Naive B cell (primary cell): Measurements from ENCODE around the gene TP53I11. TPM values are rescaled to one million over a fixed set of nuclear protein-coding genes. Genes with fewer than 3 reads are reported as not detected.

ENCODE experiments used
- ATAC-seq, 2 donors: fragments of 150-1000 bp; cut with Tn5 transposase; 2 replicates each; pipeline ENCODE4 v1.10.0; 2021; ENCODE audit warnings: low read depth in 2 of 2, mild to moderate bottlenecking in 2 of 2, moderate library complexity in 2 of 2
- DNase-seq: peaks from one replicate; pipeline ENCODE4 v3.0.0; 2022
- H3K27ac Mint-ChIP-seq, 6 donors: one replicate each; pipeline ENCODE4 v1.8.0; 2020 to 2022; ENCODE audit warnings: mild to moderate bottlenecking in 6 of 6, mixed read lengths in 6 of 6, moderate library complexity in 5 of 6, inconsistent platforms in 2 of 6
- H3K27me3 Mint-ChIP-seq, 3 donors: one replicate each; pipeline ENCODE4 v1.8.0; 2021 to 2022; ENCODE audit warnings: mixed read lengths in 3 of 3, mild to moderate bottlenecking in 1 of 3
- H3K36me3 Mint-ChIP-seq, 2 donors: one replicate each; pipeline ENCODE4 v1.8.0; 2020 to 2022; ENCODE audit warnings: mixed read lengths in 2 of 2, inconsistent platforms in 1 of 2, mild to moderate bottlenecking in 1 of 2
- H3K4me1 Mint-ChIP-seq, 3 donors: one replicate each; pipeline ENCODE4 v1.8.0; 2020 to 2022; ENCODE audit warnings: mixed read lengths in 3 of 3, inconsistent platforms in 1 of 3, mild to moderate bottlenecking in 1 of 3, moderate library complexity in 1 of 3
- H3K4me3 Mint-ChIP-seq, 8 donors: one replicate each; pipeline ENCODE4 v1.8.0; 2020 to 2022; ENCODE audit warnings: mild to moderate bottlenecking in 8 of 8, mixed read lengths in 8 of 8, moderate library complexity in 8 of 8, inconsistent platforms in 2 of 8
- H3K9me3 Mint-ChIP-seq, 7 donors: one replicate each; pipeline ENCODE4 v1.8.0; 2020 to 2022; ENCODE audit warnings: mixed read lengths in 7 of 7, mild to moderate bottlenecking in 5 of 7, inconsistent platforms in 2 of 7, moderate library complexity in 1 of 7
- polyA plus RNA-seq, 6 donors: library from polyadenylated mRNA; unstranded; fragments of 300-500 nt; fragmentation: Illumina TruSeq; gene quantifications; one replicate each; pipeline ENCODE4 v1.2.3, GENCODE V29; 2021; ENCODE audit warnings: low read depth in 6 of 6

The TP53I11 gene
- polyA plus RNA-seq, 6 donors from 2014 or later: 29.7 to 68.5 (median 39.4) TPM

GRCh38 chr11:44987506-44987905, 36.8 kb upstream of the TP53I11 start:
- peaks cover 0 to 19% (median 4%) of the 10 kb centered on the region in 3 donors for H3K27me3 Mint-ChIP-seq
- no peak for DNase-seq
- H3K27ac Mint-ChIP-seq: no peak overlapping the region
- no peaks in the 10 kb centered on the region for H3K9me3 Mint-ChIP-seq
- no peak for ATAC-seq
- peaks cover 0 to 12% (median 3%) of the 10 kb centered on the region in 3 donors for H3K4me1 Mint-ChIP-seq
- no peaks in the 10 kb centered on the region for H3K36me3 Mint-ChIP-seq
- H3K4me3 Mint-ChIP-seq: no peak overlapping the region

GRCh38 chr11:44986315-44986714, 35.6 kb upstream of the TP53I11 start:
- Mint-ChIP-seq H3K4me1 (peaks cover 3 to 12% (median 5%) of the 10 kb centered on the region in 3 donors), H3K27ac (no peak overlapping the region), H3K27me3 (peaks cover 0 to 19% (median 4%) of the 10 kb centered on the region in 3 donors), H3K9me3 (no peaks in the 10 kb centered on the region), H3K36me3 (no peaks in the 10 kb centered on the region), H3K4me3 (no peak overlapping the region)
- DNase-seq (no peak), ATAC-seq (no peak)

- Mint-ChIP-seq H3K27me3 (peaks cover 0 to 15% (median 4%) of the 10 kb centered on the region in 3 donors), H3K4me1 (peaks cover 3 to 12% (median 5%) of the 10 kb centered on the region in 3 donors), H3K9me3 (no peaks in the 10 kb centered on the region), H3K27ac (peak overlapping the region in 1 of 6 donors; percentile 36), H3K36me3 (no peaks in the 10 kb centered on the region), H3K4me3 (no peak overlapping the region)
- ATAC-seq (no peak), DNase-seq (no peak)
These were observed 35.0 kb upstream of the TP53I11 start for GRCh38 chr11:44985721-44986120.

GRCh38 chr11:44983786-44984185, 33.1 kb upstream of the TP53I11 start:
- Mint-ChIP-seq H3K4me1 (peaks cover 3 to 18% (median 5%) of the 10 kb centered on the region in 3 donors), H3K4me3 (no peak overlapping the region), H3K36me3 (no peaks in the 10 kb centered on the region), H3K9me3 (no peaks in the 10 kb centered on the region), H3K27me3 (peaks cover 0 to 18% (median 4%) of the 10 kb centered on the region in 3 donors), H3K27ac (peak overlapping the region in 1 of 6 donors; percentile 88)
- DNase-seq: no peak
- no peak for ATAC-seq

- no peak overlapping the region for H3K27ac Mint-ChIP-seq
- no peaks in the 10 kb centered on the region for H3K36me3 Mint-ChIP-seq
- DNase-seq (no peak), ATAC-seq (no peak)
- no peak overlapping the region for H3K4me3 Mint-ChIP-seq
- H3K9me3 Mint-ChIP-seq: no peaks in the 10 kb centered on the region
- H3K4me1 Mint-ChIP-seq: peaks cover 4 to 20% (median 5%) of the 10 kb centered on the region in 3 donors
- peaks cover 0 to 9% (median 0%) of the 10 kb centered on the region in 3 donors for H3K27me3 Mint-ChIP-seq
These were observed 31.9 kb upstream of the TP53I11 start for GRCh38 chr11:44982496-44983062.

GRCh38 chr11:44980533-44981427, 30.1 kb upstream of the TP53I11 start:
- no peak overlapping the region for H3K4me3 Mint-ChIP-seq
- no peaks in the 10 kb centered on the region for H3K9me3 Mint-ChIP-seq
- peak overlapping the region in 1 of 6 donors; percentile 48 for H3K27ac Mint-ChIP-seq
- no peaks in the 10 kb centered on the region for H3K36me3 Mint-ChIP-seq
- peaks cover 5 to 18% (median 7%) of the 10 kb centered on the region in 3 donors for H3K4me1 Mint-ChIP-seq
- ATAC-seq (no peak), DNase-seq (no peak)
- peaks cover 0 to 6% (median 5%) of the 10 kb centered on the region in 3 donors for H3K27me3 Mint-ChIP-seq

- Mint-ChIP-seq H3K36me3 (no peaks in the 10 kb centered on the region), H3K4me1 (peaks cover 5 to 18% (median 7%) of the 10 kb centered on the region in 3 donors), H3K27me3 (peaks cover 0 to 6% (median 5%) of the 10 kb centered on the region in 3 donors), H3K27ac (peak overlapping the region in 1 of 6 donors; percentile 38), H3K9me3 (no peaks in the 10 kb centered on the region), H3K4me3 (no peak overlapping the region)
- DNase-seq: no peak
- no peak for ATAC-seq
These were observed 29.1 kb upstream of the TP53I11 start for GRCh38 chr11:44979543-44980399.

- Mint-ChIP-seq H3K4me3 (no peak overlapping the region), H3K9me3 (no peaks in the 10 kb centered on the region), H3K27me3 (peaks cover 0 to 6% (median 5%) of the 10 kb centered on the region in 3 donors), H3K27ac (no peak overlapping the region), H3K4me1 (peaks cover 5 to 18% (median 7%) of the 10 kb centered on the region in 3 donors), H3K36me3 (no peaks in the 10 kb centered on the region)
- ATAC-seq (no peak), DNase-seq (no peak)
These were observed 28.3 kb upstream of the TP53I11 start for GRCh38 chr11:44978961-44979331.

- H3K36me3 Mint-ChIP-seq: no peaks in the 10 kb centered on the region
- H3K27ac Mint-ChIP-seq: no peak overlapping the region
- H3K4me3 Mint-ChIP-seq: no peak overlapping the region
- H3K9me3 Mint-ChIP-seq: no peaks in the 10 kb centered on the region
- DNase-seq (no peak), ATAC-seq (no peak)
- H3K4me1 Mint-ChIP-seq: peaks cover 5 to 14% (median 7%) of the 10 kb centered on the region in 3 donors
- H3K27me3 Mint-ChIP-seq: peaks cover under 1 to 6% (median 5%) of the 10 kb centered on the region in 3 donors
These were observed 27.7 kb upstream of the TP53I11 start for GRCh38 chr11:44978274-44978960.

- Mint-ChIP-seq H3K4me3 (peak overlapping the region in 2 of 8 donors; percentile 22 to 40), H3K27me3 (peaks cover 4 to 6% (median 5%) of the 10 kb centered on the region in 3 donors), H3K9me3 (no peaks in the 10 kb centered on the region), H3K27ac (peak overlapping the region in 2 of 6 donors; percentile 39 to 56), H3K4me1 (peaks cover 5 to 13% (median 7%) of the 10 kb centered on the region in 3 donors), H3K36me3 (no peaks in the 10 kb centered on the region)
- DNase-seq (no peak), ATAC-seq (peak in 1 of 2 donors; percentile 35)
These were observed 26.9 kb upstream of the TP53I11 start for GRCh38 chr11:44977493-44977984.

GRCh38 chr11:44976576-44976975, 25.9 kb upstream of the TP53I11 start:
- DNase-seq (no peak), ATAC-seq (no peak)
- H3K27ac Mint-ChIP-seq: peak overlapping the region in 1 of 6 donors; percentile 39
- peaks cover under 1 to 13% (median 7%) of the 10 kb centered on the region in 3 donors for H3K4me1 Mint-ChIP-seq
- no peaks in the 10 kb centered on the region for H3K36me3 Mint-ChIP-seq
- peak overlapping the region in 1 of 8 donors; percentile 35 for H3K4me3 Mint-ChIP-seq
- peaks cover 4 to 6% (median 5%) of the 10 kb centered on the region in 3 donors for H3K27me3 Mint-ChIP-seq
- no peaks in the 10 kb centered on the region for H3K9me3 Mint-ChIP-seq

GRCh38 chr11:44974402-44975000, 23.8 kb upstream of the TP53I11 start:
- peak overlapping the region in 2 of 6 donors; percentile 48 to 83 for H3K27ac Mint-ChIP-seq
- H3K4me3 Mint-ChIP-seq: peak overlapping the region in 1 of 8 donors; percentile 16
- peaks cover 2 to 5% (median 4%) of the 10 kb centered on the region in 3 donors for H3K27me3 Mint-ChIP-seq
- ATAC-seq: no peak
- no peaks in the 10 kb centered on the region for H3K9me3 Mint-ChIP-seq
- H3K4me1 Mint-ChIP-seq: peaks cover 0 to 10% (median 7%) of the 10 kb centered on the region in 3 donors
- no peak for DNase-seq
- no peaks in the 10 kb centered on the region for H3K36me3 Mint-ChIP-seq
